ENCODE measurements around the gene SELL.

DNA sequence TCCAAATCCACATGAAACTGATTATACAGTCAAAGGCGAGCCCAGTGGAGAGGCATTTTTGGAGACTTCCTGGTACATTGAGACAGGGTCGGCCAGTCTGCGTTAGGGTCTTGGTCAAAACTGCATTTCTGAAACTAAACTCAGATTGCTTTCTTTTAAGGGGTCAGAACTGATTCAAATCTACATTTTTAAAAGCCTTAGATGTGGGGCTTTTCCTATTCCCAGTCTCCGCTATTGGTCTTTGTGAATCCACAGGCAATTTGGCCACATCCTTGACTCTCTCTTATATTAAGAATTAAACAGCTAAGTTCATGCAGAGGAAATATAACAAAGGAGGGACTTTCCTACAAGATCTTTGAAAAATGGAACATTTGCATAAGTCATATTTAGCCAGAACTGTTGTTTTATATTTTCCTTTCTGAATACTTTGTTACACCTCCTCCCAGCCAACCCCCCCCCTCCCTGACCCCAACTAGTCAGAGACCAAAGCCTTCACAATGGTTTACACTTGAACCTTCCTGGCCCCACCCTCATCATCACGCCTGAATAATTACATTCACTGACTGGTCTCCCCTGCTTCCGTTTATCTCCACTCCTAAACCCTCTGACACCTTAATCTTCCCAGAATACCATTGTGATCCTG, 30.9 kb downstream of the SELL start:
- no peak for TF ChIP-seq YY1 (IDR thresholded peaks at IDR 0.05; ENCODE audit: low read depth)
- TF ChIP-seq EZH2phosphoT487 (IDR thresholded peaks at IDR 0.05; ENCODE audit: borderline replicate concordance, low read depth): no peak
- TF ChIP-seq, protein P1, sequence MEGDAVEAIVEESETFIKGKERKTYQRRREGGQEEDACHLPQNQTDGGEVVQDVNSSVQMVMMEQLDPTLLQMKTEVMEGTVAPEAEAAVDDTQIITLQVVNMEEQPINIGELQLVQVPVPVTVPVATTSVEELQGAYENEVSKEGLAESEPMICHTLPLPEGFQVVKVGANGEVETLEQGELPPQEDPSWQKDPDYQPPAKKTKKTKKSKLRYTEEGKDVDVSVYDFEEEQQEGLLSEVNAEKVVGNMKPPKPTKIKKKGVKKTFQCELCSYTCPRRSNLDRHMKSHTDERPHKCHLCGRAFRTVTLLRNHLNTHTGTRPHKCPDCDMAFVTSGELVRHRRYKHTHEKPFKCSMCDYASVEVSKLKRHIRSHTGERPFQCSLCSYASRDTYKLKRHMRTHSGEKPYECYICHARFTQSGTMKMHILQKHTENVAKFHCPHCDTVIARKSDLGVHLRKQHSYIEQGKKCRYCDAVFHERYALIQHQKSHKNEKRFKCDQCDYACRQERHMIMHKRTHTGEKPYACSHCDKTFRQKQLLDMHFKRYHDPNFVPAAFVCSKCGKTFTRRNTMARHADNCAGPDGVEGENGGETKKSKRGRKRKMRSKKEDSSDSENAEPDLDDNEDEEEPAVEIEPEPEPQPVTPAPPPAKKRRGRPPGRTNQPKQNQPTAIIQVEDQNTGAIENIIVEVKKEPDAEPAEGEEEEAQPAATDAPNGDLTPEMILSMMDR (IDR thresholded peaks at IDR 0.05): no peak
- no peak for TF ChIP-seq MAX (IDR thresholded peaks at IDR 0.05; ENCODE audit: low read depth)
